Adrenal gland (tissue), 12 donors: ENCODE results near the gene ANO10. TPM values are rescaled to one million over a fixed set of nuclear protein-coding genes. Genes with fewer than 3 reads are reported as not detected.

Source experiments
- DNase-seq, 7 donors: peaks; one replicate each; pipeline ENCODE4 v3.0.0-alpha.2; 2019 to 2020
- H3K27ac ChIP-seq, 5 donors: fragments of 200-600 bp; sonication (generic) in 4 of 5; 1 replicate in 3 of 5; 2 replicates in 2 of 5; pipeline versions ENCODE4 v1.5.1 to v1.8.0; 2016 to 2020; ENCODE audit warnings: mild to moderate bottlenecking in 1 of 5
- H3K27me3 ChIP-seq: fragments of 200-600 bp; 2 replicates; pipeline ENCODE4 v1.8.0; 2021
- H3K36me3 ChIP-seq, 2 donors: fragments of 200-600 bp; replicated peaks in 1 of 2; 1 replicate in 1 of 2; 2 replicates in 1 of 2; pipeline versions ENCODE4 v1.5.1 to v1.8.0; 2018 to 2022
- H3K4me1 ChIP-seq, 2 donors: fragments of 200-600 bp; replicated peaks in 1 of 2; 1 replicate in 1 of 2; 2 replicates in 1 of 2; pipeline versions ENCODE4 v1.5.1 to v1.8.0; 2018 to 2021
- H3K4me3 ChIP-seq, 4 donors: fragments of 200-600 bp; sonication (generic) in 3 of 4; one replicate each; pipeline ENCODE4 v1.5.1; 2016 to 2018
- H3K9me3 ChIP-seq, 3 donors: fragments of 200-600 bp; sonication (generic) in 1 of 3; replicated peaks in 1 of 3; 1 replicate in 2 of 3; 2 replicates in 1 of 3; pipeline versions ENCODE4 v1.5.1 to v1.8.0; 2016 to 2021
- POLR2A ChIP-seq, 2 donors: fragments of 450-650 bp; IDR thresholded peaks; one replicate each; pipeline ENCODE4 v1.6.1; 2017; ENCODE audit warnings: antibody characterized with exemption in 2 of 2, mild to moderate bottlenecking in 2 of 2, moderate library complexity in 1 of 2
- WGBS, 4 donors: extraction: QIAGEN DNeasy Blood & Tissue Kit in 2 of 4; methylation state at CpG; one replicate each; pipeline versions ENCODE4 v1.1.5 to v1.1.7; 2013 to 2017; 5-methylcytosine and 5-hydroxymethylcytosine counted together
- intact Hi-C, 2 donors: fragments of 100-400 bp; cut with DNase I; formaldehyde crosslinking; loops; one replicate each; pipeline versions ENCODE4 v1.14.1 to v1.15.0; 2022 to 2023
- polyA plus RNA-seq, 3 donors: library from polyadenylated mRNA; stranded (reverse); fragments of 200-250 nt in 2 of 3; fragments of 350-450 nt in 1 of 3; fragmentation: Illumina TruSeq in 1 of 3; extraction: RNeasy Lipid Tissue Mini Kit (QIAGEN cat#74804) in 1 of 3; gene quantifications; one replicate each; pipeline ENCODE4 v1.2.3, GENCODE V29; 2013 to 2014
- total RNA-seq, 9 donors: library from RNA; depleted of rRNA in 4 of 9; stranded (reverse); fragments of >200 nt in 4 of 9; fragments of 120-200 nt in 1 of 9; fragmentation: NEBNext Ultra II Directional in 1 of 9; extraction: Animal tissue kit (Norgen Biotek cat#: 25700) in 1 of 9; gene quantifications; one replicate each; pipeline versions ENCODE4 v1.1.0 to v1.2.4, GENCODE V29; 2013 to 2023
- TF ChIP-seq, protein P1 (sequence below), 6 experiments: fragments of 450-650 bp in 4 of 6; fragments of 200-600 bp in 2 of 6; sonication (generic) in 1 of 6; IDR thresholded peaks; 1 replicate in 5 of 6; 2 replicates in 1 of 6; pipeline versions ENCODE4 v1.5.1 to v1.8.0; 2016 to 2021; ENCODE audit warnings: antibody characterized with exemption in 6 of 6, mild to moderate bottlenecking in 2 of 6, moderate library complexity in 1 of 6
- donor health status: healthy with polysubstance abuse.
- donor health status: Bipolar disorder and iron deficiency.
- donor health status: DM: yes; HTN: yes; CAD: no.
- donor health status: DM: no; HTN: no; CAD: no.
- donor health status: DM: no; HTN: no; CAD: no.
- donor health status: DM: yes; HTN: yes; CAD: no.

The ANO10 gene
- total and polyA plus RNA-seq, 12 donors = 10.7 to 34.8 (median 22.0) TPM

DNA sequence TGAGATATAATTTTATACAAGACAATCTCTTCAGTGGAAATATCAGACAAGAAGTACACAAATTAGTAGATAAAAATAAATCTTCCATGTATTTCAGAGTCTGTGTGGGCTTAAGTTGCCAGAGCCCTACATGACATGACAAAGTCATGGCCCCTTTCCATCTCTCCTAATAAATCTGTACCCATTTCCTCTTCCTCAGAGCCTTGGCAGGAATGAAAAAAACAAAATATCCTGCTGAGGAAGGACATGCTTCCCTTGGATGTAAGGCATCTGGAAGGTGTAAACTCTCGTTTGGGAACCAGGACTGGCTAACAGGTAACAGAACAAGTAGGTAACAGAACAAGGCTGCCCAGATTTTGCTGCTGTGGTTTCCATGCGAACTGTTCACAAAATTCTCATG is 187.4 kb downstream of the ANO10 start:
- 73 to 81% (median 74%) methylated on average over 2 of the region's 2 CpGs for WGBS, 4 donors

DNA sequence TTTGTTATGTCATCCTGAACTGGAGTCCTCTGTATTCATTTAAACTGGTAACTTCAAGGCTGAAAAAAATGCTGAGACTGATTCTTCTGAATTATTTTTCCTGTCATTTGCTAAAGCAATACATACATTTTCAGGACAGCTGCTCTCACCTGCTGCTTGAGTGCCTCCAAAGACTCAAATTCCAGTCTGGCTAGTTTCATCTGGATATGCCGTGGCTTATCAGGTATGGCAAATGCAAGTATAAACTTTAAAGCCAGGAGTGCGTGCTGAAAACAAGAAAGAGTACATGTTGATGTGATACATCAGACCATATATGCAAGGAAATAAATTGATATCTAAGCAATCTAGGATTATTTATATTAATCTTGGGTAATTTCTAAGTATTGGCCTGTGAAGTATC is 189.3 kb downstream of the ANO10 start:
- Histone ChIP-seq H3K9me3 (no peaks in the 10 kb centered on the region), H3K27ac (no peak overlapping the region), H3K4me1 (no peaks in the 10 kb centered on the region), H3K4me3 (no peak overlapping the region), H3K27me3 (no peaks in the 10 kb centered on the region), H3K36me3 (no peaks in the 10 kb centered on the region)
- 98 to 100% (median 100%) methylated on average over 2 of the region's 2 CpGs for WGBS, 4 donors
- no peak for TF ChIP-seq POLR2A (IDR thresholded peaks at IDR 0.05)
- TF ChIP-seq, protein P1, sequence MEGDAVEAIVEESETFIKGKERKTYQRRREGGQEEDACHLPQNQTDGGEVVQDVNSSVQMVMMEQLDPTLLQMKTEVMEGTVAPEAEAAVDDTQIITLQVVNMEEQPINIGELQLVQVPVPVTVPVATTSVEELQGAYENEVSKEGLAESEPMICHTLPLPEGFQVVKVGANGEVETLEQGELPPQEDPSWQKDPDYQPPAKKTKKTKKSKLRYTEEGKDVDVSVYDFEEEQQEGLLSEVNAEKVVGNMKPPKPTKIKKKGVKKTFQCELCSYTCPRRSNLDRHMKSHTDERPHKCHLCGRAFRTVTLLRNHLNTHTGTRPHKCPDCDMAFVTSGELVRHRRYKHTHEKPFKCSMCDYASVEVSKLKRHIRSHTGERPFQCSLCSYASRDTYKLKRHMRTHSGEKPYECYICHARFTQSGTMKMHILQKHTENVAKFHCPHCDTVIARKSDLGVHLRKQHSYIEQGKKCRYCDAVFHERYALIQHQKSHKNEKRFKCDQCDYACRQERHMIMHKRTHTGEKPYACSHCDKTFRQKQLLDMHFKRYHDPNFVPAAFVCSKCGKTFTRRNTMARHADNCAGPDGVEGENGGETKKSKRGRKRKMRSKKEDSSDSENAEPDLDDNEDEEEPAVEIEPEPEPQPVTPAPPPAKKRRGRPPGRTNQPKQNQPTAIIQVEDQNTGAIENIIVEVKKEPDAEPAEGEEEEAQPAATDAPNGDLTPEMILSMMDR (IDR thresholded peaks at IDR 0.05) = no peak
- no peak for DNase-seq
- intact Hi-C loops = no loop called here

More for the DNA sequence above, 187.4 kb downstream of the ANO10 start:
- Histone ChIP-seq H3K9me3 (no peaks in the 10 kb centered on the region), H3K27me3 (no peaks in the 10 kb centered on the region), H3K27ac (no peak overlapping the region), H3K36me3 (no peaks in the 10 kb centered on the region), H3K4me1 (no peaks in the 10 kb centered on the region), H3K4me3 (no peak overlapping the region)
- DNase-seq = no peak
- intact Hi-C loops = no loop called here
- TF ChIP-seq, protein P1 (IDR thresholded peaks at IDR 0.05) = no peak
- TF ChIP-seq POLR2A (IDR thresholded peaks at IDR 0.05) = no peak

DNA sequence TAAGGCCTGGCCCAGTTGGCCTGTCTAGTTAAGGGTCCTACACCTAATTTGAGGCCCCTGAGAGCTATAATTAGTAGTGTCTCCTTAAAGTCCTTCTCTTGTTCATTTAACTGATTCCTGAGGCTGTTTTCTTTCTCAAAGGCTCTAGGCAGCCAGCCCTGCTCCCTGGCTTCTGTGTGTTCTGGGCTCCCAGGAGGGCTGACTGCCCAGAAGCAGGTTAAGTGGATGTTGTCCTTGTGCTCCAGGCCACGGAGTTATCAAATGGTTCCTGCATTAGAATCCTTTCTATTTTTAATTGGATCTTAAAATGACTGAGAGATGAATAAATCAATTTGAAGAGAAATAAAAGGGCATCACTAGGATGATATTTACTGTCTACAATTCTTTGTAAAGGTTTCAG is 195.4 kb downstream of the ANO10 start:
- intact Hi-C loops = no loop called here
- Histone ChIP-seq H3K9me3 (no peaks in the 10 kb centered on the region), H3K4me1 (peaks cover 16 to 18% of the 10 kb centered on the region in 2 donors), H3K36me3 (no peaks in the 10 kb centered on the region), H3K27me3 (no peaks in the 10 kb centered on the region), H3K27ac (peak overlapping the region in 1 of 5 donors; percentile 26), H3K4me3 (no peak overlapping the region)
- peak in 4 of 7 donors; percentile 10 to 69 (median 32) for DNase-seq
- 20 to 45% (median 25%) methylated on average over 1 of the region's 1 CpG for WGBS, 4 donors
- no peak for TF ChIP-seq POLR2A (IDR thresholded peaks at IDR 0.05)
- TF ChIP-seq, protein P1 (IDR thresholded peaks at IDR 0.05) = no peak

DNA sequence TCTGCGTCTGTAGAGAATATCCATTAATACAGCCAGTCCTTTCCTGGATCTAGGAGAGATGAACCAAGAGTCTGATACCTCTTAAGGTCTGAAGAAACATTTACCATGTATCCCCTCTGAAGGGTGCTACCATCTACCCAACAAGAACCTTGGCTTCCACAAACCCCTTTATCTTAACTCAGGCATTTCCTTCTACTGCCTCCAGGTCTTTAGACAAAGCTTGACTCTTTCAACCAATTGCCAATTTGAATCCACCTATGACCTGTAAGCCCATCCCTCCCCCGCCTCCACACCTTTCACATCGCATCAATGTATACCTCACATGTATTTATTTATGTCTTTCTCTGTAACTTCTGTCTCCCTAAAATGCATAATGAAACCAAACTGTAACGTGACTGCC is 196.0 kb downstream of the ANO10 start:
- H3K4me1 ChIP-seq = peaks cover 16 to 18% of the 10 kb centered on the region in 2 donors
- TF ChIP-seq, protein P1 (IDR thresholded peaks at IDR 0.05) = no peak
- no peak for TF ChIP-seq POLR2A (IDR thresholded peaks at IDR 0.05)
- no peak overlapping the region for H3K4me3 ChIP-seq
- peak overlapping the region in 1 of 5 donors; percentile 26 for H3K27ac ChIP-seq
- no peaks in the 10 kb centered on the region for H3K9me3 ChIP-seq
- WGBS, 4 donors = 91 to 97% (median 94%) methylated on average over 4 of the region's 4 CpGs
- intact Hi-C loops = no loop called here
- no peaks in the 10 kb centered on the region for H3K27me3 ChIP-seq
- DNase-seq = no peak
- no peaks in the 10 kb centered on the region for H3K36me3 ChIP-seq
